NCI-H82 (cell line): Measurements from ENCODE around the gene OLFML2A.

ENCODE experiments used
- DNase-seq: peaks from one replicate; lab custom pipeline; 2025; lab: John Stamatoyannopoulos, UW

The OLFML2A gene

DNA sequence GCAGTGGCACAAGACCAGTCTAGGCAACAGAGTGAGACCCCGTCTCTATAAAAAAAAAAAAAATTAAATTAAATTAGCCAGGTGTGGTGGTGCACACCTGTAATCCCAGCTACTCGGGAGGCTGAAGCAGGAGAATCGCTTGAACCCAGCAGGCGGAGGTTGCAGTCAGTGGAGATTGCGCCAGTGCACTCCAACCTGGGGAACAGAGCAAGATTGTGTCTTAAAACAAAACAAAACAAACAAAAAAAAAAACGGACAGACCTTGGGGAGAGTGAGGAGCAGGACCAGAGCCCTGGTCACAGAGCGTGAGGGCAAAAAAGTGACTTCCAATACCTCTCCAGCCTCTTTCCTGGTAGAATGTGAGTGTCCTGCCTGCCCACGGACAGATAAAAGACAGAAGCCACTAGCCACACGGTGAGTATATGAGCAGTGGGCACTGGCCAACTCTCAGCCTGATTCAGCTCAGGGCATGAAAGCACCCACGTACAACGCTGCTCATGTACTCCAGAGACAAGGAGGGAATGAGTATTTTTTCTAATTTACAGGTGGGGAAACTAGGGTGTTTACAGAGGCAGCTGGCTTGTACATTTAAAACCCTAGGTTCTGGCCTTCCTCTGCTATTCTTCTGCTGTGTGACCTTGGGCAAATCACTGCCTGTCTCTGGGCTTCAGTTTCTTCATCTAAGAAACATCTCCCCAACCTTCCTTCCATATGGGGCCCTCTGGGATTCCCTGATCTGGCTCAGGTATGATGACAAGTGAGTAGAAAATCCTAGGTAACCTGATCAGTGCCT, 1.8 kb downstream of the OLFML2A start:
- DNase-seq, result no peak

DNA sequence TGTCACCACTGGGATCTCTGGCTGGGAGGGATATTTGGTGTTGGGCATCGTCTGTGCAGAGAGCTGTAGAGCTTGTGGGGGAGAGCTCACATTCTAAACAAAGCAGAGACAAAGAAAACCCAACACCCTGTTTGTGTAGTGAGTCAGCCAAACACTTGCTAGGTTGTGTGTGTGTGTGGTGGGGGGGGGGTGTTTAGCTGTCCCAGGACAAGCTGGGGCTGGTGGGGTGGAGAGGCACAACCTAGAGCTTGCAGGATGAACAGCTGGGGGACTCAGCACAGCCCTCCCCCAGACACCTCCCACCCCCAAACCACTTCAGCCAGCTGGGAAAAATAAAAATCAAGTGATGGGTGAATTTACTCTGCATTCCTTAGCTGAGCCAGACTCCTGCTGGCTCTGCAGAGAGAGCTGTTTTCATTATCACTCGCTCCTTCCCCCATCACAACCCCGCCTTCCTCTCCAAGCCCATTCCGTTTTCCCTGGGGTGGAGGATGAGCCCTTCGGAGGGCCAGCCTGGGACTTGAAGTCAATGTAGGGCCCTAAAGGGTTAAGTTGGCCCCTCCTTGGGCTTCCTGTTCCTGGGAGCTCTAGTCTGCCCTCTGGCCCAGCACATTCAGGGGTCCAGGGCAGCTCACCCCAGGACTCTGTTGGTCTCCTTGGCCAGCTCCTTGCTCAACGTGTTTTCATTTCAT, 2.6 kb downstream of the OLFML2A start:
- DNase-seq, result no peak

DNA sequence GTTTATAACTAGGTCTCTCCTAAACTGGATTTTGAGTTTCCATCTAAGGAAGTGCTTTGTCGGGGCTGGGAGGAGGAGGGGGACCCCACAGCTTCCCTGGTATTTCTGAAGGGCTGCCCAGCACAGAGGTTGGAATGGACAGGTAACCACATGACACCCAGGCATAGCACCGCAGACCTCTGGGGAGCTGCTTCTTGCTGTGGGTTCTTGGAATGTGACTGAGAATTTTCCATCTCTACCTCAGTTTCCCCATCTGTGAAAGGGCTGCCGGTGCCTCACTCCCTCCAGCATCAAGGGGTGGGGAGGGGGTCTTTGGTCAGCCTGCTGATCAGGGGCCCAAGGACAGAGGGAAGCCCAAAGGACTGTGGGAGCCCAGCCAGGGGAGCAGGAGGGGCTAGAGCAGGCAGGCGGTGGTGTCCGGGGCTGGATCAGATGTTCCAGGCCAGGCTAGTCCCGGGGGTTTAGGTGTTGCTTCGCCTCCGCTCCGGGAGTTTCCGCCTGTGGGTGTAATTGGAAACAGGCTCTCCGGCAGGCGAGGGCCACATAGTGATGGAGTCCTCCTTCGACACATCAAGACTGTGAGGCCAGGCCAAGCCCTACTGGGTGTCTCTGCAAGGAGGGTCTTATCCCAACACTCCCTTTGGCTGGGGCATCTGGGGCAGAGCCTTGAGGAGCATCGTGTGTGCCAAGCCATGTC, 3.3 kb downstream of the OLFML2A start:
- DNase-seq, result no peak

DNA sequence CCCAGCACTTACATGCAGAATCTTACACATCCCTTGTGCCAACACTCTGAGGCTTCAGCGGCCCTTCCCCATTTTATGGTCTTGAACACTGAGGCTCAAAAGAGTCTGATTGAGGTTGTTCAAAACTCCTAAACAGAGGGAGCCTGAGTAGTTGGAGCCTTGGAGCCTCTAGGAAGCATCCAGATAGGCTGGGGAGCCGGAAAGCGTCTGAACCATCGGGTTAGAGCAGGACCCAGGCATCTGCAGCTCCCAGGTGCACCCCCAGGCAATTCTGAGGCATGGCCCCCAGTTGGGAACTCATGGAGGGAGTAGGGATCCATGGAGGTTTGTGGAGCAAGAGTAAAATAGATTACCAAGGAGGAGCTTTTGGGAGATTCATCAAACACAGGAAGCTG, 3.8 kb downstream of the OLFML2A start:
- no peak for DNase-seq

DNA sequence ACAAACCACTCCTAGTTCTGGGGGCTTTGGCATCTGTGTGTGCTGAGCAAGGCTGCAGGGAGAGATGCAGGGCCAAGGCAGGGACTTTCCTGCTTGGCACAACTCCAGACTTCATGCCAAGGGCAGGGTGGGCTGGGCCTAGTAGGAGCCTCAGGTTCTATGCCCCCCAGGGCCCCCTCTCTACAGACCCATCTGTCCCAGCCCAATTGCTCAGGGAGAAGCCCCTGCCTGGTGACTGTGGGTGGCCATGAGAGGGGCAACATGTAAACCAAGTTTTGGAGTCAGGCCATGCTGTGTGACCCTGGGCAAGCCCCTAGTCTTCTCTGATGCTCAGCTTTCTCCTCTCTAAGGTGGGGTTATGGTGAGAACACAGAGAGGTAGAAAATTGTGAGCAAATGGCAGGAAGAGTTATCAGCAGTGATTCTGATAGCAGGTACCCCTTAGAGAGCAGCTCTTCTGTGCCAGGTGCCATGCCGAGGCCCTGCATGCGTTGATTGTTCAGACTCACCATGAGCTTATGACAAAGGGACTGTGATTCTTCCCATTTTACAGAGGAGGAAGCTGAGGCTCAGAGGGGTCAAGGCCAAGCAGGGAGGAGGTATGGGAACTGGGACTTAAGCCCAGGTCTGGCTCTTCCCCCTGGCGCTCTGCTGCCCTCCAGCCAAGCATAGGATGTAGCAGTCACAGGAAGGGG, 5.2 kb downstream of the OLFML2A start:
- DNase-seq, result no peak

DNA sequence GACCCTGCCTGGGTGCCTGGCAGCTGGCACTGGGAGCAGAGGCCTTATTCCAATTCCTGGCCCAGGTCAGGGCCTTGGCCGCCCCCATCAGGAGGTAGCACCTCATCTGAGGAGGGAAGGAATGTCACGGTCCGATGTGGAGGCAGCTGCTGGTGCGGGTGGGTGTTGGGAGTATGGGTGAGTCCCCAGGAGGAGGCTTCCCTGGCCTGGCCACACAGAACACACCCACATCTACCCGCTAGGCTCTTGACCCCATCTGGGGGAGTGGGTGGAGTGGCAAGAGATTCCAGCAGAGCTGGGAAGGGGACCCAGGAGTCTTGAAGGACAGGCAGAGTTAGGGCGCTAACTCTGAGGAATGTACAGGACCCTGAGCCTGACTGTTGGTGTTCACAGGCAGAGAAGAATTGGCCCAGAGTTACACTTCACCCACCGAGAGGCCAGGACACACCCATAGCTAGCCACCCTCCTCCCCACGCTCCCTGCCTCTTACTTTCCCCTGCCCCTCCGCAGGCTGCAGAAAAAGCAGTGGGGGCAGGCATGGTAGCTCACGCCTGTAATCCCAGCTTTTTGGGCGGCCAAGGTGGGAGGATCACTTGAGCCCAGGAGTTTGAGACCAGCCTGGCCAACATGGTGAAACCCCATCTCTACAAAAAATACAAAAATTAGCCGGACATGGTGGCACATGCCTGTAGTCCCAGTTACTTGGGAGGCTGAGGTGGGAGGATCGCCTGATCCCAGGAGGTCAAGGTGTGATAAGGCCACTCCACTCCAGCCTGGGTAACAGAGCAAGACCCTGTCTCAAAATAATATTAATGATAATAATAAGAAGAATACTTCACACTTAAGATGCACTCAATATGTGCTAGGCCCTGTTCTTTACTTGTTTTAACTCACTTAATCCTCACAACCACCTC, 6.0 kb downstream of the OLFML2A start:
- no peak for DNase-seq

DNA sequence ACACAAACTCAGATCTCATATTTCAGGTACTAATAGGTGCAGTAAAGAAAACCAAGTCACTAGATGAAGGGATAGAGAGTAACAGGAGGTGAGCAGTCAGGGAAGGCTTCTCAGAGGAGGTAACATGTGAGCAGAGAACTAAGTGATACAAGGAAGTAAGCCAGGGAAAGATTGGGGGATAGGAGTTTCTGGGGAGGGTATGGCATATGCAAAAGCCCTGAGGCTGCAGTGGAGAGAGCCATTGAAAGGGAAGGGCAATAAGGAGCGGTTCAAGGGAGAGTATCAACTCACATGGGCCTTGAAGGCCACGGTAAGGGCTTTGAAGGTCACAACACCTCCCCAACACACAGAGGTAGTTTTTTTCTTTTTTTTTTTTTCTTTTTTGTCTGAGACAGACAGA, 6.9 kb downstream of the OLFML2A start:
- no peak for DNase-seq

DNA sequence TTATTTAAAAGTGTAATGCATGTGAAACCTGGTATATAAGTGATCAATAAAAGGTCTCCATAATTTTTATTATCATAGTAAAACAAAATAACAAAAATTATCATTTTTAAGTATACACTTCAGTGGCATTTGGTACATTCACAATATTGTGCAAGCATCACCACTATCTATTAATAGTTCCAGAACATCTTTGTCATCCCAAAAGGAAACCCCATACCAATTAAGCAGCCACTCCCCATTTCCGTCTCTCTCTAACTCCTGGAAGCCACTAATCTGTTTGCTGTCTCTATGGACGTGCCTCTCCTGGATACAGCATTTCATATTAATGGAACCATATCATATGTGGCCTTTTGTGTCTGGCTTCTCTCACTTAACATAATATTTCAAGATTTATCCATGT, 7.6 kb downstream of the OLFML2A start:
- DNase-seq, result no peak

DNA sequence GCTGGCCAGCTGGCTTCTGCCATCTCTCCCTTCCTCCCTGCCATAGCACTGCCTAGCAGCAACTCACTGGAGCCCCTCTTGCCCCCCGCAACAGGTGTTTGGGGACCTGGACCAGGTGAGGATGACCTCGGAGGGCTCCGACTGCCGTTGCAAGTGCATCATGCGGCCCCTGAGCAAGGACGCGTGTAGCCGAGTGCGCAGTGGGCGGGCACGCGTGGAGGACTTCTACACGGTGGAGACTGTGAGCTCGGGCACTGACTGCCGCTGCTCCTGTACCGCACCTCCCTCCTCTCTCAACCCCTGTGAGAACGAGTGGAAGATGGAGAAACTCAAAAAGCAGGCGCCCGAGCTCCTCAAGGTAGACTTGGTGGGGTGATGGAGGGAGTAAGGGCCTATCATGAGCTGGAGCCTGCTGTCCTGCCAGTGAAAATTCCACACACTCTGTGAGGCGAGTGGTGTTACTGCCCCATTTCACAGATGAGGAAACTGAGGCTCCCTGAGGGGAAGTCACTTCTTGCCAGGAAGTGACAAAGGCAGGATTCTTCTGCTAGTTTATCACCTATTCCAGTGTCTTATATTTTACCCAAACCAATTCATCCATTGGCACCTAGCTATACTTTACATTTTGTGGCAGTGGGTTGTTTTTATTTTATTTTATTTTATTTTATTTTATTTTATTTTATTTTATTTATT, 10.1 kb downstream of the OLFML2A start:
- DNase-seq, result no peak

DNA sequence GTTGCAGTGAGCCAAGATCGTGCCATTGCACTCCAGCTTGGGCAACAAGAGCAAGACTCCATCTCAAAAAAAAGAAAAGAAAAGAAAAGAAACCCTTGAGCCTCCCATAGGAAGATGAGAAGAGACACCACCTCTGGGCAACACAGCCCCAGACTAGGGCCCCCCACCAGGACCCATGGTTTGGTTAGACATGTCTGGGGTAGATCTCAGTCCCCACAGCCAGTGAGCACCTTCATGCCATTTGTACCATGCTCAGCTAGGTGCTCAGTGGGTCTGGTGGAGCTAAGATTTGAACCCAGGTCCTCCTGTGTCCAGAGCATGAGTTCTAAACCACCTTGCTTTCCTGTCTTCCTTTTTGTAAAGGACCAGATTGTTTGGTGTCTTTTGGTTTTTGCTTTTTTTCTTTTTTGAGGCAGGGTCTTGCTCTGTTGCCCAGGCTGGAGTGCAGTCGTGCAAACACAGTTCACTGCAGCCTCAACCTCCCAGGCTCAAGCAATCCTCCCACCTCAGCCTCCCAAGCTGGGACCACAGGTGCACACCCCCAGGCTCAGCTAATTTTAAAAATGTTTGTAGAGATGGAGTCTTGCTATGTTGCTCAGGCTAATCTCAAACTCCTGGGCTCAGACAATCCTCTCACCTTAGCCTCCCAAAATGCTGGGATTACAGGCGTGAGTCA, 11.7 kb downstream of the OLFML2A start:
- no peak for DNase-seq

DNA sequence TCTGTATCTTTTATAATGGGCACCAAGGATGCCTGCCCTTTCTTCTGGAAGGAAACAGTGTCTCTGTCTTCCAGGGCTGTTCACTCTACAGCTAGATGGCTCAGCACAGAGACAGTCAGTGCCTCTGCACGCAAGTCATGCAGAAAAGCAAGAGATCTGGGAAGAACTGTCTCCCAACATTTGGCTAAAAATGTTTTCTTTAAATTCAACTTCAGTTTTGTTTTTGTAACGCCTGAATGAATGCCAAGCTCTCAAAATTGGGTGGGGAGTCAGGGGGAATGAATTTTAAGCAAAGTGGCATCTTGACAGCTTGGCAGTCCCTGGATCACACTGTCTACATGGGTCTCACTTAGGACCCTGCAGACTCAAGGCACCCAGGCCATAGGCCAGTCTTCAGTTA, 12.6 kb downstream of the OLFML2A start:
- no peak for DNase-seq

DNA sequence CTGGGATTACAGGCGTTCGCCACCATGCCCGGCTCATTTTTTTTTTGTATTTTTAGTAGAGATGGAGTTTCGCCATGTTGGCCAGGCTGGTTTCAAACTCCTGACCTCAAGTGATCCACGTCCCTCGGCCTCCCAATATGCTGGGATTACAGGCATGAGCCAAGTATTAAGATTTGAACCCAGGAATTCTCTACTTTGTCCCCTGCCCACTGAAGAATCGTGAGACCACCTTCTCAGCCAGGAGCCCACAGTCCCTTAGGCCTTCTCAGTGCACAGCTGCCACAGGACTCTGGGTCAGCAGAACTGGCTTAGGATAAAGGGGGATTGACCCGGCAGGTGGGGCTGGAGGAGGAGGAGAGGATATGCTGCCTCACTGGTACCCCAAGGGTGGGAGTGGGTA, 13.4 kb downstream of the OLFML2A start:
- DNase-seq, result no peak

DNA sequence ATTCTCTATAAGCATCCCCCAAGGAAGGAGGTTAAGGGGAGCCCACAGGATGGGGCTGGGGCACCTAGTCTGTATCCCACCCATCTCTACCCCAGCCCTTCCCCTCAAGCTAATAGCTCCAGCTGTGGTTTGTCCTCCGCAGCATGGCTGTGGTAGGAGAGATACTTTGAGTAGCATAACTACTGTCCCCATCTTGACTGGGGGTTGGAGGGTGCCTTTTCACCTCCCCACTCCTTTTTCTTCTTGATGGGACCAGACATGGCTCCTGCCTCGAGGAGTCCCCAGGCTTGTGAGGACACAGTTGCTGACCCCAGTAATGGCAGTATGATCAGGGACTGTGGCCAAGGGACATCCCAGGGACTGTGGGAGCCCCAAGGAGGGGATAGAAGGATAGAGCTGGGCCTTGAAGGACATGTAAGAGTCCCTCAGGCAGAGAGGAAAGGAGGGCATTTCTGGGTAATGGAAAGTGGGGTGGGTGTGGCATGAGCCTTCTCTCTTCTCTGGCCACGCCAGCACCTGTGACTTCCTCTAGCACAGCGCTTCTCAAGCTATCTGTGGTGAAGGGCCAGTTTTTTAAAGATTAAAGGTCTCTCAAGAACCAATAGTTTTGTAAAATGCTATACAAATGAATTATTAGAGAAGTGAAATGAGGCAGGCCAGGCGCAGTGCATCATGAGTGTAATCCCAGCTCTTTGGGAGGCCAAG, 14.0 kb downstream of the OLFML2A start:
- no peak for DNase-seq

DNA sequence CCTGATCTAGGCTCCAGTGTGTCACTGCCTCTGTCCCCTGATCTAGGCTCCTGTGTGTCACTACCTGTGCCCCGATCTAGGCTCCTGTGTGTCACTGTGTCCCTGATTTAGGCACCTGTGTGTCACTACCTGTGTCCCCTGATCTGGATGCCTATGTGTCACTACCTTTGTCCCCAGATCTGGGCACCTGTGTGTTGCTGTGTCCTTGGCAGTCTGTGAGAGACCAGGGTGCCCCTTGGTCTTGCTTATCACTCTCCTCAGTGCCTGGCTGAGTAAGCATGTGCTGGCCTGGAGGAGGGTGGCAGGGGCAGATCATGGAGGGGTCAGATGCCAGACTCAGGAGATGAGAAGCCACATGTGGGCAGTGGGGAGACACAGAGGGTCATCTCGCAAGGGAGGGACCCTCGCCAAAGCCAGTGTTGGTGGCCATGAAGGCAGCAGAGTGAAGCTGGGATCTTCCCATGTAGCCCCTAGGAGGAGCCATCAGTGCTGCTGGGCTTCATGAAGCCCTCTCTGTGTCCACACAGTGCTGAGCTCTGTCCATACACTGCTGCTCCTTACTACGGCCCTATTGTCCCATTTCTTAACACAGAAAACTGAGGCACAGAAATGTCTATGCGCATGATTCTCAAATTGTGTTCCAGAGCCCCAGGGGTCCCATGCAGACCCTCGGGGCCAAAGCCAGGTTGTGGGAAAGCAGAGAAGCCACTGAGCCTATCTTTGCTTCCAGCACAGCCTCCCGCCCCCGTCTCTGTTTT, 15.5 kb downstream of the OLFML2A start:
- no peak for DNase-seq

DNA sequence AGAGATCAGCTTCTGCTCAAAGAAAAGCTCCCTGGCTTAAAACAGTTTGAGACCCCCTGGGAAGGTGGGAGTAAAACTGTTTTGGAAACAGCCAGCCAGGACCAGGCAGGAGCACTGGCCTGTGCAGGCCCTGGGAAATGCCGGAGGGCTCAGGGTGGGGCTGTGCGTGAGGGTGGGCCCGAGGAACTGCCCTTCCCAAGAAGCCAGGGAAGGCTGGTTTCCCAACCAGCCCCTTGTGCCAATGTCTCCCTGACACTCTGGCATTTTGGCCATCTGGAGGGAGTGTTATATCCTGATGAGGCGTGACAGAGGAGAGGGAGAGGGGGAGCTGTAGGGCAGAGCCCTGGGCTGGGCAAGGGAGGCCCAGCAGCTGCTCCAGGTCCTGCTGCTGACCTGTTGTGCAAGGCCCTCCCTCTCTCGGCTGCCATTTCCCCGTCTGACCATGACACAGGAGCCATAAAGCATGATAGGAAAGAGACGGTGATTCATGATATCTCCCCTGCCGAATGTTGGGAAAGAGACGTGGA, 16.1 kb downstream of the OLFML2A start:
- no peak for DNase-seq

DNA sequence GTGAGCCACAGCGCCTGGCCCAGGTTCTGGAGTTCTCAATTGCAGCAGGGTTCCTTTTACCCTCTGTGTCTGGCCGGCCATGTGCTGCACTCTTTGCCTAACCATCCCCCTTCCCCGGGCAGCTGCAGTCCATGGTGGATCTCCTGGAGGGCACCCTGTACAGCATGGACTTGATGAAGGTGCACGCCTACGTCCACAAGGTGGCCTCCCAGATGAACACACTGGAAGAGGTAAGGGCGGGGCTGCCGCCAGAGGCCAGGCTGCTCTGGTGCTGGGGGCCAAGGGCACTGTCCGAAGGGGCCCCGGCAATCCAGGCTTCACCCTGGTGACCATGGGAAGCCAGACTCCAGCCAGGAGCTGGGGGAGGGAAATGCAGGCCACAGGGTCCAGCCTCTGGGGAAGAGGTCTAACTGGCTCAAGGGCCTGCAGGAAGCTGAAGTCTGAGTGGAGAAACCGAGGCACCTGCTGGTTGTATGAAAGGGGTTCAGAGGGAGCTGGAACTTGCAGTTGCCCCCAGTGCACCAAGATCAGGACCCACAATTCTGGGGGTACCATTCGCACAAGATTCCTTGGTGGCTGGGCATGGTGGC, 18.1 kb downstream of the OLFML2A start:
- DNase-seq, result no peak

DNA sequence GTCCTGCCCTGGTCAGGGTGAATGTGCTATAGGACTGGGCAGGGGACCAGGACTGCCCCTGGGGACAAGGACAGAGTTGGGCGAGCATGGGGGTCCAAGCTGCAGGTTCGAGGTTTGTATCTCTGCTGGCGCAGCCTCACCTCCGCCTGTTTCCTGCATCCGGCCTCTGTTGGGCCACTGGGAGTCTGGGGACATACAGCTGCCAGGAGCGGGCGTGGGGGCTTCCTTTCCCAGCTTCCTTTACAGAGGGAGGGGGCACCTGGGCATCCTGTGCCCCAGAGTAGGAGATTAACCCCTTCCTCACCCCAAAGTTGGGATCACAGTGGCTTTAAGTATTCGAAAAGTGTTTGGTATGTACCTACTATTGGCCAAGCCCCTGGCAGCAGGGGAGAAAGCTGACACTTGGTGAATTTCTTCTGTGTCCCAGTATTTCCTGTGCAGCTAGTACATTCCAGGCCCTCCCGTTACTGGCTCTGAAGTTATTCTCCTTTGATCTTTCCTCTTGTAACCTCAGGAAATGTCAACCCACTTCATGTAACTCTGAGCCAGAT, 19.0 kb downstream of the OLFML2A start:
- DNase-seq, result no peak
